CD8-positive, alpha-beta memory T cell (primary cell): ENCODE measurements around the gene FAM216A. TPM values are rescaled to one million over a fixed set of nuclear protein-coding genes. Genes with fewer than 3 reads are reported as not detected.
A peak's percentile ranks its signal among the peaks of the same experiment; 100 is the strongest.
"Not testable (repeated sequence)": the region's sequence is repeated elsewhere in the genome, so short reads cannot be mapped to it uniquely, and the experiment has no call there.

Experiments used
- CTCF ChIA-PET: fragments of 350-600 bp; sonication (Branson Sonifier 250); formaldehyde crosslinking; loops from one replicate; lab custom pipeline; 2021; ENCODE audit warnings: antibody characterized with exemption; lab: Charles Lee
- POLR2A ChIA-PET: fragments of 350-600 bp; sonication (Branson Sonifier 250); formaldehyde crosslinking; loops from one replicate; lab custom pipeline; 2021; ENCODE audit warnings: antibody characterized with exemption; lab: Charles Lee
- DNase-seq, 5 donors: peaks; one replicate each; pipeline versions ENCODE4 v3.0.0 to v3.0.0-alpha.2; 2020 to 2022; ENCODE audit warnings: mixed read lengths in 1 of 5
- H3K27ac ChIP-seq: one replicate; pipeline ENCODE4 v1.7.0; 2013; ENCODE audit warnings: low read depth, mild to moderate bottlenecking, low read length, moderate library complexity
- H3K27me3 ChIP-seq: 2 replicates; pipeline ENCODE4 v1.7.0; 2013; ENCODE audit warnings: low read length, mild to moderate bottlenecking; ENCODE audit not compliant: insufficient read depth, poor library complexity, severe bottlenecking
- H3K36me3 ChIP-seq: 2 replicates; pipeline ENCODE4 v1.7.0; 2013; ENCODE audit warnings: mild to moderate bottlenecking, low read length, moderate library complexity; ENCODE audit not compliant: insufficient read depth
- H3K4me1 ChIP-seq: 2 replicates; pipeline ENCODE4 v1.7.0; 2013; ENCODE audit warnings: mild to moderate bottlenecking, low read length, moderate library complexity; ENCODE audit not compliant: insufficient read depth
- H3K4me3 ChIP-seq: 2 replicates; pipeline ENCODE4 v1.7.0; 2013; ENCODE audit warnings: mild to moderate bottlenecking, low read length
- H3K9me3 ChIP-seq: 2 replicates; pipeline ENCODE4 v1.7.0; 2013; ENCODE audit warnings: mild to moderate bottlenecking, low read length
- H3K27ac Mint-ChIP-seq, 8 donors: one replicate each; pipeline ENCODE4 v1.8.0; 2020 to 2021; ENCODE audit warnings: mixed read lengths in 8 of 8, mild to moderate bottlenecking in 6 of 8, inconsistent platforms in 3 of 8, moderate library complexity in 3 of 8
- H3K27me3 Mint-ChIP-seq, 2 donors: one replicate each; pipeline ENCODE4 v1.8.0; 2020 to 2021; ENCODE audit warnings: mixed read lengths in 2 of 2, mild to moderate bottlenecking in 1 of 2, moderate library complexity in 1 of 2
- H3K36me3 Mint-ChIP-seq, 3 donors: one replicate each; pipeline ENCODE4 v1.8.0; 2020 to 2021; ENCODE audit warnings: mixed read lengths in 3 of 3, inconsistent platforms in 1 of 3, mild to moderate bottlenecking in 1 of 3
- H3K4me1 Mint-ChIP-seq, 3 donors: one replicate each; pipeline ENCODE4 v1.8.0; 2020 to 2021; ENCODE audit warnings: mixed read lengths in 3 of 3, inconsistent platforms in 1 of 3, mild to moderate bottlenecking in 1 of 3
- H3K4me3 Mint-ChIP-seq, 7 donors: one replicate each; pipeline ENCODE4 v1.8.0; 2020 to 2021; ENCODE audit warnings: mixed read lengths in 7 of 7, mild to moderate bottlenecking in 6 of 7, moderate library complexity in 4 of 7, inconsistent platforms in 2 of 7
- H3K9me3 Mint-ChIP-seq, 5 donors: one replicate each; pipeline ENCODE4 v1.8.0; 2020 to 2022; ENCODE audit warnings: mixed read lengths in 5 of 5, mild to moderate bottlenecking in 3 of 5, moderate library complexity in 2 of 5, inconsistent platforms in 1 of 5
- polyA plus RNA-seq: library from polyadenylated mRNA; unstranded; fragments of 300-500 nt; fragmentation: Illumina TruSeq; gene quantifications from one replicate; pipeline ENCODE4 v1.2.3, GENCODE V29; 2021
- total RNA-seq, 2 experiments: library from RNA; stranded (reverse); gene quantifications; one replicate each; pipeline ENCODE4 v1.2.3, GENCODE V29; 2021

FAM216A gene
- total RNA-seq (10 to 100 TPM; 43.2 to 44.0 TPM), polyA plus RNA-seq (9.8 TPM)

GRCh38 chr12:110468214-110469048 lies at the start of gene FAM216A, which contains the start of gene GPN3:
FAM216A (plus strand) TSS chr12:110468845; CDS start chr12:110468876, 31 bp downstream.
GPN3 (minus strand) TSS chr12:110468257; CDS start chr12:110468203, 54 bp downstream.
- DNase-seq = peak; percentile 90 to 98 (median 96)
- H3K36me3 ChIP-seq = no peaks in the 10 kb centered on the region
- H3K4me3 ChIP-seq = peak within 1 kb of the TSS; percentile 93
- CTCF ChIA-PET = interaction anchor here (0.6 to 6.5 kb wide), 37 partner anchors 9 to 1606 kb away, joined by 3 to 100 read pairs (median 4); partner anchors contain the start of genes ARPC3, RAD9B and VPS29
- Mint-ChIP-seq H3K4me3 (peak within 1 kb of the TSS; percentile 92 to 99 (median 98)), H3K27me3 (peaks cover 0 to 2% of the 10 kb centered on the region in 2 donors), H3K36me3 (peaks cover 4 to 27% (median 9%) of the 10 kb centered on the region in 3 donors), H3K4me1 (peaks cover 18 to 45% (median 37%) of the 10 kb centered on the region in 3 donors), H3K27ac (peak within 1 kb of the TSS; percentile 82 to 99 (median 98)), H3K9me3 (no peaks in the 10 kb centered on the region)
- H3K27ac ChIP-seq = peak within 1 kb of the TSS; percentile 78
- peaks cover 25% of the 10 kb centered on the region for H3K4me1 ChIP-seq
- H3K9me3 ChIP-seq = no peaks in the 10 kb centered on the region
- POLR2A ChIA-PET = interaction anchor here (0.5 to 3.7 kb wide), 17 partner anchors 12 to 275 kb away, joined by 3 to 42 read pairs (median 4); partner anchors contain the start of genes ARPC3, HVCN1, RAD9B and TCTN1
- no peaks in the 10 kb centered on the region for H3K27me3 ChIP-seq

GRCh38 chr12:110420644-110421043 lies 48.0 kb upstream of the FAM216A start:
- H3K4me1 ChIP-seq, H3K27me3 ChIP-seq, H3K4me3 Mint-ChIP-seq, H3K4me1 Mint-ChIP-seq, H3K27ac ChIP-seq, H3K27ac Mint-ChIP-seq, H3K9me3 Mint-ChIP-seq, POLR2A ChIA-PET, H3K36me3 Mint-ChIP-seq, H3K27me3 Mint-ChIP-seq, H3K9me3 ChIP-seq, H3K4me3 ChIP-seq, H3K36me3 ChIP-seq, DNase-seq: not testable (repeated sequence)
- CTCF ChIA-PET = interaction anchor here (0.8 to 3.5 kb wide), 2 partner anchors 11 to 13 kb away, joined by 3 to 22 read pairs; no protein-coding TSS in a partner anchor

GRCh38 chr12:110421159-110421661 lies 47.4 kb upstream of the FAM216A start:
- no peak for DNase-seq
- ChIA-PET CTCF (interaction anchor here (0.8 to 3.5 kb wide), 2 partner anchors 10 to 12 kb away, joined by 3 to 22 read pairs; no protein-coding TSS in a partner anchor), POLR2A (no interaction called here)
- Mint-ChIP-seq H3K9me3 (no peaks in the 10 kb centered on the region), H3K4me3 (no peak overlapping the region), H3K27ac (no peak overlapping the region), H3K36me3 (no peaks in the 10 kb centered on the region), H3K4me1 (no peaks in the 10 kb centered on the region), H3K27me3 (peaks cover 8 to 10% of the 10 kb centered on the region in 2 donors)
- H3K27ac ChIP-seq = no peak overlapping the region
- H3K27me3 ChIP-seq = no peaks in the 10 kb centered on the region
- H3K36me3 ChIP-seq = no peaks in the 10 kb centered on the region
- H3K4me1 ChIP-seq = no peaks in the 10 kb centered on the region
- H3K4me3 ChIP-seq = no peak overlapping the region
- H3K9me3 ChIP-seq = no peaks in the 10 kb centered on the region

- H3K4me3 Mint-ChIP-seq = no peak overlapping the region
- DNase-seq = no peak
- H3K4me3 ChIP-seq = no peak overlapping the region
- H3K4me1 Mint-ChIP-seq = no peaks in the 10 kb centered on the region
- H3K36me3 Mint-ChIP-seq = no peaks in the 10 kb centered on the region
- no peak overlapping the region for H3K27ac Mint-ChIP-seq
- H3K9me3 Mint-ChIP-seq = no peaks in the 10 kb centered on the region
- POLR2A ChIA-PET = no interaction called here
- H3K27me3 Mint-ChIP-seq = peaks cover 8 to 10% of the 10 kb centered on the region in 2 donors
- H3K27ac ChIP-seq = no peak overlapping the region
- no peaks in the 10 kb centered on the region for H3K4me1 ChIP-seq
- no peaks in the 10 kb centered on the region for H3K36me3 ChIP-seq
- no peaks in the 10 kb centered on the region for H3K9me3 ChIP-seq
- H3K27me3 ChIP-seq = no peaks in the 10 kb centered on the region
- CTCF ChIA-PET = interaction anchor here (3.5 kb wide), 1 partner anchor 9 kb away, joined by 22 read pairs; no protein-coding TSS in a partner anchor
These were observed 46.9 kb upstream of the FAM216A start for GRCh38 chr12:110421701-110422100.

GRCh38 chr12:110424237-110424636 lies 44.4 kb upstream of the FAM216A start:
- H3K36me3 ChIP-seq = no peaks in the 10 kb centered on the region
- Mint-ChIP-seq H3K36me3 (no peaks in the 10 kb centered on the region), H3K4me1 (no peaks in the 10 kb centered on the region), H3K27ac (peak overlapping the region in 1 of 8 donors; percentile 24), H3K9me3 (no peaks in the 10 kb centered on the region), H3K27me3 (peaks cover 0 to 10% of the 10 kb centered on the region in 2 donors), H3K4me3 (no peak overlapping the region)
- H3K4me1 ChIP-seq = no peaks in the 10 kb centered on the region
- no peak overlapping the region for H3K27ac ChIP-seq
- H3K9me3 ChIP-seq = no peaks in the 10 kb centered on the region
- ChIA-PET POLR2A (no interaction called here), CTCF (no interaction called here)
- no peaks in the 10 kb centered on the region for H3K27me3 ChIP-seq
- H3K4me3 ChIP-seq = no peak overlapping the region
- DNase-seq = no peak

GRCh38 chr12:110426406-110426805 lies 42.2 kb upstream of the FAM216A start:
- H3K27ac Mint-ChIP-seq = no peak overlapping the region
- peaks cover 0 to under 1% (median 0%) of the 10 kb centered on the region in 3 donors for H3K36me3 Mint-ChIP-seq
- CTCF ChIA-PET = no interaction called here
- no peaks in the 10 kb centered on the region for H3K36me3 ChIP-seq
- peaks cover 0 to 5% of the 10 kb centered on the region in 2 donors for H3K27me3 Mint-ChIP-seq
- H3K9me3 Mint-ChIP-seq = no peaks in the 10 kb centered on the region
- H3K27me3 ChIP-seq = no peaks in the 10 kb centered on the region
- no peak overlapping the region for H3K4me3 Mint-ChIP-seq
- H3K4me1 Mint-ChIP-seq = peaks cover 0 to 3% (median 2%) of the 10 kb centered on the region in 3 donors
- no peaks in the 10 kb centered on the region for H3K9me3 ChIP-seq
- H3K4me3 ChIP-seq = no peak overlapping the region
- no peaks in the 10 kb centered on the region for H3K4me1 ChIP-seq
- H3K27ac ChIP-seq = no peak overlapping the region
- DNase-seq = no peak
- POLR2A ChIA-PET = interaction anchor here (0.7 kb wide), 1 partner anchor 75 kb away, joined by 3 read pairs; no protein-coding TSS in a partner anchor

- CTCF ChIA-PET, H3K4me3 ChIP-seq: not testable (repeated sequence)
- POLR2A ChIA-PET = interaction anchor here (0.6 kb wide), 1 partner anchor 279 kb away, joined by 8 read pairs; no protein-coding TSS in a partner anchor
These were observed 39.0 kb upstream of the FAM216A start for GRCh38 chr12:110429676-110430075.

More at GRCh38 chr12:110429676-110430075, 39.0 kb upstream of the FAM216A start:
- not testable (repeated sequence) for H3K36me3 ChIP-seq, H3K36me3 Mint-ChIP-seq, DNase-seq, H3K27me3 Mint-ChIP-seq, H3K9me3 ChIP-seq, H3K4me1 Mint-ChIP-seq, H3K27ac Mint-ChIP-seq, H3K4me1 ChIP-seq, H3K27ac ChIP-seq, H3K9me3 Mint-ChIP-seq, H3K27me3 ChIP-seq
- peak overlapping the region in 1 of 7 donors; percentile 68 for H3K4me3 Mint-ChIP-seq
